H1 (cell line): Measurements from ENCODE around the gene KDELR1. TPM values are rescaled to one million over a fixed set of nuclear protein-coding genes. Genes with fewer than 3 reads are reported as not detected.

Experiments used
- CHD7 ChIP-seq: fragments of 300-600 bp; sonication (generic); IDR thresholded peaks from 2 replicates; pipeline ENCODE4 v1.7.1; 2012; ENCODE audit warnings: low read length, moderate library complexity, mild to moderate bottlenecking, inconsistent platforms; ENCODE audit not compliant: insufficient replicate concordance
- EZH2 ChIP-seq: fragments of 200-600 bp; sonication (generic); IDR thresholded peaks from 2 replicates; pipeline ENCODE4 v1.7.1; 2012; ENCODE audit warnings: low read depth, mild to moderate bottlenecking, moderate library complexity, low read length, inconsistent platforms; ENCODE audit not compliant: severe bottlenecking
- JUN ChIP-seq: IDR thresholded peaks from 2 replicates; pipeline ENCODE4 v1.6.1; 2011; ENCODE audit warnings: low read depth, mild to moderate bottlenecking, improper control_type of control experiment, low read length
- KDM1A ChIP-seq: fragments of 200-600, 300-600 bp; sonication (generic); IDR thresholded peaks from 2 replicates; pipeline ENCODE4 v1.7.1; 2016; ENCODE audit warnings: mild to moderate bottlenecking, low read length, borderline replicate concordance
- KDM5A ChIP-seq: fragments of 200-600 bp; IDR thresholded peaks from 2 replicates; pipeline ENCODE4 v1.7.1; 2012; ENCODE audit warnings: mild to moderate bottlenecking, low read length, inconsistent platforms, mixed read lengths
- polyA plus RNA-seq, 7 experiments: library from polyadenylated mRNA; depleted of rRNA in 3 of 7; stranded (reverse) in 5 of 7; unstranded in 2 of 7; fragments of >200 nt in 5 of 7; fragments of 200-250 nt in 2 of 7; gene quantifications; 1 replicate in 5 of 7; 2 replicates in 1 of 7; 4 replicates in 1 of 7; pipeline versions ENCODE4 v1.2.1 to v1.2.3, GENCODE V29; 2011 to 2013; ENCODE audit warnings: missing spikeins in 2 of 7, mixed read lengths in 2 of 7
- total RNA-seq: library from RNA; stranded (reverse); fragmentation: NEBNext Ultra II Directional; extraction: Animal tissue kit (Norgen Biotek cat#: 25700); gene quantifications from 2 replicates; pipeline ENCODE4 v1.2.1, GENCODE V29; 2021

The KDELR1 gene
- total and polyA plus RNA-seq, 2 of the 8 experiments (the other 6 are each of a cell fraction or from before 2014, with no cell fraction given) = 225 to 231 TPM

- TF ChIP-seq CHD7 (no peak), KDM1A (no peak), JUN (no peak), EZH2 (no peak), KDM5A (no peak)
Observed at GRCh38 chr19:48421548-48421947, 30.2 kb upstream of the KDELR1 start (continued).
